ENCODE data around the gene NFKBIA.

DNA sequence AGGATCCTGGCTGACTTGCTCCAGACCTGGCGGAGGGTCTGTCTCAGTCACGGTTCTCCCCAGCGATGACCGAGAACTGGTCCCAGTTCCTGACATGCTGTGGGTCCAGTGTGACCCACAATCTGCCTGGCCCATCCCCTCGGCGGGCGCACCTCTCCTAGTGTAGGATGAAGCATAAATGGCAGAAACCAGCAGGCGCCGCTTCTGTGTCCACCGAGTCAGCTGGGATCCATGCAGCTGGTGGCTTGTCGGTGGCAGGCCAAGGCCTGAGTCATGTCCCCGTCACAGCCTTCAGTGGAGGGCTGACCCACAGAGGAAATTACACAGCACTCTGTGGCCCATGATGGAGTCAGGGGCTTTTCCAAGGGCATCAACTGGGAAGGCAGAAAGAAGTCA lies 38.5 kb downstream of the NFKBIA start:
- no peak for TF ChIP-seq EP300 (IDR thresholded peaks at IDR 0.05)
- TF ChIP-seq POLR2A (IDR thresholded peaks at IDR 0.05; ENCODE audit: low read length): no peak
- no peak for TF ChIP-seq RAD21 (conservative IDR thresholded peaks at IDR 0.05 in 1 of 2, IDR thresholded peaks at IDR 0.05 in 1 of 2)
- no peak for TF ChIP-seq CTCF (IDR thresholded peaks at IDR 0.05)
- no peak for TF ChIP-seq JUNB (IDR thresholded peaks at IDR 0.05)

Measured in A549 (cell line).